MM.1S (cell line): ENCODE results near the gene UNC13B.

Experiments
- DNase-seq: peaks from one replicate; pipeline ENCODE4 v3.0.0-alpha.2; 2015
- H2AFZ ChIP-seq: fragments of 300-600 bp; sonication (generic); 2 replicates; pipeline ENCODE4 v1.6.0; 2016; ENCODE audit warnings: antibody characterized with exemption, low read length
- H3F3A ChIP-seq: fragments of 300-600 bp; sonication (generic); 2 replicates; pipeline ENCODE4 v1.6.1; 2016; ENCODE audit warnings: mild to moderate bottlenecking, antibody characterized with exemption, low read length, moderate library complexity, mixed read lengths; ENCODE audit not compliant: insufficient read depth
- H3K27ac ChIP-seq: fragments of 300-600 bp; sonication (generic); 2 replicates; pipeline ENCODE4 v1.5.1; 2016; ENCODE audit warnings: mild to moderate bottlenecking, low read length
- H3K27me3 ChIP-seq: fragments of 300-600 bp; sonication (generic); replicated peaks from 2 replicates; pipeline ENCODE4 v1.6.0; 2016; ENCODE audit warnings: low read length; ENCODE audit not compliant: insufficient read depth
- H3K36me3 ChIP-seq: fragments of 300-600 bp; sonication (generic); replicated peaks from 2 replicates; pipeline ENCODE4 v1.6.1; 2016; ENCODE audit warnings: mild to moderate bottlenecking, low read length, mixed read lengths; ENCODE audit not compliant: insufficient read depth
- H3K4me1 ChIP-seq: fragments of 300-600 bp; sonication (generic); 2 replicates; pipeline ENCODE4 v1.6.1; 2016; ENCODE audit warnings: low read length, mixed read lengths
- H3K4me2 ChIP-seq: fragments of 300-600 bp; sonication (generic); 2 replicates; pipeline ENCODE4 v1.6.0; 2016; ENCODE audit warnings: low read depth, low read length
- H3K4me3 ChIP-seq: fragments of 300-600 bp; sonication (generic); 2 replicates; pipeline ENCODE4 v1.5.1; 2016; ENCODE audit warnings: low read length, mixed read lengths
- H3K79me2 ChIP-seq: fragments of 300-600 bp; sonication (generic); 2 replicates; pipeline ENCODE4 v1.6.1; 2016; ENCODE audit warnings: mixed run types, low read length, mixed read lengths
- H3K9ac ChIP-seq: fragments of 300-600 bp; sonication (generic); 2 replicates; pipeline ENCODE4 v1.6.1; 2016; ENCODE audit warnings: low read length, mixed read lengths
- H3K9me2 ChIP-seq: fragments of 300-600 bp; sonication (generic); replicated peaks from 2 replicates; pipeline ENCODE4 v1.6.1; 2016; ENCODE audit warnings: mild to moderate bottlenecking, low read length, mixed read lengths; ENCODE audit not compliant: insufficient read depth
- H3K9me3 ChIP-seq: fragments of 300-600 bp; sonication (generic); replicated peaks from 2 replicates; pipeline ENCODE4 v1.6.1; 2016; ENCODE audit warnings: mild to moderate bottlenecking, low read length, mixed read lengths; ENCODE audit not compliant: insufficient read depth
- H4K20me1 ChIP-seq: fragments of 300-600 bp; sonication (generic); 2 replicates; pipeline ENCODE4 v1.6.1; 2016; ENCODE audit warnings: mild to moderate bottlenecking, low read length, moderate library complexity, mixed read lengths; ENCODE audit not compliant: insufficient read depth
- CTCF ChIP-seq: fragments of 300-600 bp; sonication (generic); IDR thresholded peaks from 2 replicates; pipeline ENCODE4 v1.5.1; 2016; ENCODE audit warnings: antibody characterized with exemption, low read length, mixed read lengths
- EZH2 ChIP-seq: fragments of 300-600 bp; sonication (generic); optimal IDR thresholded peaks from 2 replicates; pipeline ENCODE3; 2017; ENCODE audit warnings: low read depth, mild to moderate bottlenecking, antibody characterized with exemption, low read length, mixed read lengths
- EZH2phosphoT487 ChIP-seq: fragments of 300-600 bp; sonication (generic); IDR thresholded peaks from 2 replicates; pipeline ENCODE4 v1.6.1; 2018; ENCODE audit warnings: antibody characterized with exemption, low read length

Gene UNC13B

DNA sequence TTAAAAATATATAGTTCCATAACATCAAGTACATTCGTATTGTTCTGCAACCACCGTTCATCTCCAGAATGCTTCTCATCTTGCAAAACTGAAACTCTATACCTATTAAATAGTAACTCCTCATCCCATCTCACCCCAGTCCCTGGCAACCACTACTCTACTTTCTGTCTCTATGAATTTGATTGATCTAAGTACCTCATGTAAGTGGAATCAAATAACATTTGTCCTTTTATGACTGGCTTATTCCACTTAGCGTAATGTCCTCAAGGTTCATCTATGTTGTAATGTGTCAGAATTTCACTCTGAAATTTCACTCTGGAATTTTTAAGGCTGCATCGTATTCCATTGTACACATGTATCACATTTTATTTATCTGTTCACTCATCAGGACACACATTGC is 196.0 kb downstream of the UNC13B start:
- Histone ChIP-seq H3K27ac (no peak overlapping the region), H3K36me3 (no peaks in the 10 kb centered on the region), H3K9me3 (no peaks in the 10 kb centered on the region), H3K27me3 (no peaks in the 10 kb centered on the region), H3K4me3 (no peak overlapping the region), H3F3A (no peaks in the 10 kb centered on the region), H3K9ac (no peak overlapping the region), H3K4me2 (no peak overlapping the region), H3K79me2 (no peaks in the 10 kb centered on the region), H3K4me1 (peaks cover 6% of the 10 kb centered on the region; the same call in 1 of the 2 replicates), H4K20me1 (no peaks in the 10 kb centered on the region), H2AFZ (no peak overlapping the region), H3K9me2 (no peaks in the 10 kb centered on the region)
- no peak for TF ChIP-seq EZH2phosphoT487
- no peak for DNase-seq

DNA sequence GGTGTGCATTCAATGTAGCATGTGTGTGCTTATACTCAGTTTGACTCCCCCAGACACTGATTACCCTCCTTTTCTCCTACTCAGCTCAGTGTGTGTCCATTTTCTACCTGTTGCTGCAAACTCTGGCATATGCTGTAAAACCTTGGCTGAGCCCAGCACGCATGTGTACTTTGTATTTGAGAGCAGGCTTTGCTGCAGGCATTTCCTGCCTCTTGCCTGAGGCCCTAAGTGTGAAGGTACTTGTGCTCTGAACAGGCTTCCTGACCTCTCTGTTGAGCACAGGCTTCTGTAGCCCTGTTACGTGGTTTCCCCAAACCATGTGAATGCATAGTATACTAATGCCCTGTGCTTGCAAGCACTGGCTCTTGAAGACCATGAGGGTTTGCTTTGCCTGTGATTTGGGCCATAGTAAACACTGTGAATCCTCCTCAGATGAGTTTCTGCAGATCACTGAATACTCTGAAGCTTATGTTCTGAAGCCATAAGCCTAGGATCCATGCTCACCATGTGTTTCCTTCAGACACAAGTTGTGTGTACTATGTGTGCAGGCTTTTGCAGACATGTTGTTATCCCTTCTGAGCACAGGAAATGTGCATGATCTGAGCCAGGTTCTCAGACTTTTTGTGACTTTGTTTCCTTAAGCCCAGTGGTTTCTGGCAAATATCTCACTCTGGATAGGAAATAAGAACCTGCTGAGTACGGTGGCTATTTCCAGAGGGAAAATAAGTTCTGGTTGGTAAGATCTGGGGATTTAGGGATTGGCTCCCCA is 203.2 kb downstream of the UNC13B start:
- Histone ChIP-seq H3K79me2 (no peaks in the 10 kb centered on the region), H3K4me2 (no peak overlapping the region), H3K9ac (no peak overlapping the region), H3K9me2 (no peaks in the 10 kb centered on the region), H2AFZ (no peak overlapping the region), H3K9me3 (no peaks in the 10 kb centered on the region), H4K20me1 (no peaks in the 10 kb centered on the region), H3F3A (no peaks in the 10 kb centered on the region), H3K27me3 (no peaks in the 10 kb centered on the region), H3K4me1 (no peaks in the 10 kb centered on the region), H3K4me3 (no peak overlapping the region), H3K36me3 (no peaks in the 10 kb centered on the region), H3K27ac (no peak overlapping the region)
- DNase-seq = peak; percentile 28
- TF ChIP-seq CTCF (no peak), EZH2phosphoT487 (no peak), EZH2 (no peak)

DNA sequence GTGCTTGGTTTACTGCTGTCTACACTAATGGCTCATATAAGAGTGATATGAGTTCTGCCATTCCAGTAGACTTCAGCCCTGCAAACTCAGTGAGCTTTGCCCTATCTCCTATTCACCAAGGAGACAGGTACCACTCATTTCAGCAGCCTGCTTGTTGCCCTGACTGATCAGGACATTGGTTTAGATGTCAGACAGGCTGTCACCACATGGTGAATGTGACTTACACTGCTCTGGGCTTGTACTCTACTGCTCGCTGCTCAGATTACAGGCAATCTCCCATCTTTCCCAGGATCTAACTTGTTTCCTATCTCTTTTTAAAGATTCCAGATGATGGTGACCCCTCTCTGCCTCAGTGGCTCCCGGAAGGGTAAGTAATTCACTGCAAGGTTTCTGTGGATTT is 204.8 kb downstream of the UNC13B start:
- Histone ChIP-seq H3K27me3 (no peaks in the 10 kb centered on the region), H3K9me2 (no peaks in the 10 kb centered on the region), H2AFZ (no peak overlapping the region), H3K36me3 (no peaks in the 10 kb centered on the region), H3K79me2 (no peaks in the 10 kb centered on the region), H3K4me3 (no peak overlapping the region), H3K4me1 (no peaks in the 10 kb centered on the region), H4K20me1 (no peaks in the 10 kb centered on the region), H3K9ac (no peak overlapping the region), H3K9me3 (no peaks in the 10 kb centered on the region), H3K27ac (no peak overlapping the region), H3F3A (no peaks in the 10 kb centered on the region), H3K4me2 (no peak overlapping the region)
- no peak for TF ChIP-seq EZH2phosphoT487
- no peak for TF ChIP-seq EZH2
- no peak for TF ChIP-seq CTCF
- no peak for DNase-seq

GRCh38 chr9:35367451-35367850 is 205.6 kb downstream of the UNC13B start:
- Histone ChIP-seq H3K4me3 (no peak overlapping the region), H3K9me2 (no peaks in the 10 kb centered on the region), H3K9ac (no peak overlapping the region), H3K36me3 (no peaks in the 10 kb centered on the region), H3K4me2 (no peak overlapping the region), H3K27me3 (no peaks in the 10 kb centered on the region), H2AFZ (no peak overlapping the region), H3K27ac (no peak overlapping the region), H4K20me1 (no peaks in the 10 kb centered on the region), H3K79me2 (no peaks in the 10 kb centered on the region), H3F3A (no peaks in the 10 kb centered on the region), H3K4me1 (no peaks in the 10 kb centered on the region), H3K9me3 (no peaks in the 10 kb centered on the region)
- DNase-seq = no peak
- TF ChIP-seq EZH2phosphoT487 (no peak), CTCF (no peak), EZH2 (no peak)
